CD4-positive, alpha-beta T cell treated with Interleukin-21 for 1 hour (primary cell): ENCODE results near the gene IQSEC3.

Experiments used
- DNase-seq: peaks from one replicate; pipeline ENCODE4 v3.0.0-alpha.2; 2020

IQSEC3 gene

DNA sequence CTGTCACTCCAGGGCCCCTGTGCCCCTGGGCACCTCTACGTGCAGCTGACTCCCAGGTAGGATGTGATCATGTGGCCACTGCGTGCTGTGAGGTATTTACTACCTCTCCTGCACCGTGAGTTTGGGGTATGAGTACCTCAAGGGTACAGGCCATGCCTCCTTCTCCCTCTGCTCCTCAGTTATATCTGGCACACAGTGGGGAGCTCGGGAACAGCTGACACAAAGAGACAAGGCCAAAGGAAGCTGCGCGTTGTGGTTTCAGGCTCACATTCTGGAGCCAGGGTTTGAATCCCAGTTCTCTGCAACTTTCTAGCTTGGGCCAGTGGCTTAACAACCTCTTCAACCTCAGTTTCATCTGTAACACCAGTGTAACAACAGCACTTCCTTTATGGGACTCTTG lies 155.2 kb downstream of the IQSEC3 start:
- no peak for DNase-seq

DNA sequence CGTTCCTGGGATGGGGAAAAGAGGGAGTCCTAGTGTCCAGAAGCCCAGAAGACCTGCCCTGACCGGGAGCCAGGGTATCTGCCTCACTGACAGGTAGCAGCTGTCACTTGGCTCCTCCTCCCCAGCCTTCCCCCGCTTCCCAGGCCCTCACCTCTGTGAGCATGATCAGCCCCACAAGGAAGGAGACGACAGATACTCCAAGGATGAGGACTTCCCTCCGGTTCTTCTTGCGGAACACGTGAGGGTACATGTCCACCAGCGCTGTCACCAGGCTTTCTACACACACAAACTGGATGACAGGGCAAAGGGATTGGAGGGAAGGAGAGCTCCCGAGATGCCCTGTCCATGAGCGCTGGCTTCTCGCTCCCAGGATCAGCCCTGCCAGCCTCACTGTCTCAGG lies 157.3 kb downstream of the IQSEC3 start:
- DNase-seq = no peak

DNA sequence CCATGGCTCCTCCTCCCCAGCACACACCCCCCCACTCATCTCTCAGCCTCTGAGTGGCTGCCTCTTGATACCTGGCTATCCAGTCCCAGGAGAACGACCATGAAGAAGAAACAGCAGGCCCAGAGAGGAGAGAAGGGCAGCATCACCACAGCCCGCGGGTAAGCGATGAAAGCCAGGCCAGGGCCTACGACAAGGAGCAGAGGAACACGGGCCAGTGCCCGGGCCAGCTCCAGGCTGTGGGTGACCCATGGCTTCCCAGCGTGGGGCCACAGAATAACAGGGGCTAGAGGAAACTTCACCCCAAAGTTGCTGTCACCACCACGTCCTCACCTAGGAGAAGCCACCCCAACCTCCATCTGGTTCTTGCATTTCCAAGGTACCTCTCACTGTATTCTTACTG lies 157.8 kb downstream of the IQSEC3 start:
- no peak for DNase-seq

DNA sequence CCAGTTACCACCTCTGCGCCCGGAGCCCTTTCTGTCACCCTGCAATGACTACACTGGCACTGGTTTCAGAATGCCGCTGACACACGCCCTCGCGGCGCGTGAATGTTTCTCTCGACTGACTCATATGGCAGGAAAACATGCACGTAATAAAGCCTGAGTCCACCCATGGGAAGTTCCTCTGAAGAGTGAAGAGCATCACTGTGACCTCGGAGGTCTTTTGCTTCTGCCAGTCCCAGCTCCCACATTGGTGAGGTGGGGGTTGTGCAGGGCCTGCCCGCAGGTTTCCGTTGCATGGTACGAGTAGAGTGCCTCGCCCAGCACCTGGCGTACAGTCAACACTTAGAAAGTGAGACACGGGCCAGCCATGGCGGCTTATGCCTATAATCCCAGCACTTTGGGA lies 158.4 kb downstream of the IQSEC3 start:
- no peak for DNase-seq

GRCh38 chr12:226401-226800 lies 159.8 kb downstream of the IQSEC3 start:
- DNase-seq = no peak

DNA sequence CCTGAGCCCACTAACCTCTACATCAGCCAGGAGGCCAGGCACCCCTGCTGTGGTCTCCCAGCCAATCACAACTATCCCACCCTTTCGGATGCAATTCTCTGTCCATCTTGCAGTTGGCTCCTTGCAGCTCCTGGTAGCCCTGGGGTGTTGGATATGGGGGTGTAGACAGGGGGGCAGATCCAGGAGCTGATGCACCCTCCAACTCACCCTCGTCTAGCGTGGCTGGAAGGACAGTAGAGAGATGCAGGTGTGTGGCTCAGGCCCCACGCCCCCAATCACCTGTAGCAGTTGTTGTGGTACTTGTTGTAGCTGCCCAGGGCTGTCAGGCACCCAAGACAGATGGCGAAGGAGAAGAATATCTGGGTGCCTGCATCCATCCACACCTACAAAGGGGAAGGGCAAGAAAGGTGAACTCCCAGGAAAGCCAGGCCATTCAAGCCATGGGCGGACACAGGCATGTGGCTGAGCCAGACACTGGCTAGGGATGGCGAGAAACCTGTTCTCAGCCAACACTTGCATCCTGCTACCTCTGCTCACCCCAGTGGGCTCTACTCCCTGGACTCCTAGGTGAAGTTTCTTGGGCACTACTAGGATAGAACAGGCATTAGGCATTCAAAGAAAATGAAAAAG lies 160.8 kb downstream of the IQSEC3 start:
- no peak for DNase-seq
